Loucy (cell line): ENCODE measurements around the gene CRYBB3.

Experiments used
- H2AFZ ChIP-seq: fragments of 200-600 bp; sonication (generic); 2 replicates; pipeline ENCODE4 v1.6.0; 2016; ENCODE audit warnings: antibody characterized with exemption, mild to moderate bottlenecking, low read length, moderate library complexity
- H3F3A ChIP-seq: fragments of 200-600 bp; 2 replicates; pipeline ENCODE4 v1.6.0; 2016; ENCODE audit warnings: antibody characterized with exemption, low read depth, mild to moderate bottlenecking
- H3K27me3 ChIP-seq: fragments of 200-600 bp; sonication (generic); 2 replicates; pipeline ENCODE4 v1.6.1; 2014; ENCODE audit warnings: low read length, mild to moderate bottlenecking; ENCODE audit not compliant: insufficient read depth, poor library complexity, severe bottlenecking
- H3K36me3 ChIP-seq: fragments of 200-600 bp; sonication (generic); 2 replicates; pipeline ENCODE4 v1.6.1; 2016; ENCODE audit warnings: low read length; ENCODE audit not compliant: insufficient read depth
- H3K4me1 ChIP-seq: fragments of 200-600 bp; sonication (generic); 2 replicates; pipeline ENCODE4 v1.5.1; 2014; ENCODE audit warnings: low read length, mild to moderate bottlenecking; ENCODE audit not compliant: insufficient read depth, poor library complexity, severe bottlenecking
- H3K4me2 ChIP-seq: fragments of 200-600 bp; sonication (generic); 2 replicates; pipeline ENCODE4 v1.6.0; 2014; ENCODE audit warnings: antibody characterized with exemption, low read length, low read depth, mild to moderate bottlenecking; ENCODE audit not compliant: poor library complexity, severe bottlenecking
- H3K4me3 ChIP-seq: fragments of 200-600 bp; sonication (generic); 2 replicates; pipeline ENCODE4 v1.5.1; 2014; ENCODE audit warnings: low read length, mild to moderate bottlenecking, mixed read lengths; ENCODE audit not compliant: poor library complexity, severe bottlenecking
- H3K79me2 ChIP-seq: fragments of 200-600 bp; sonication (generic); 2 replicates; pipeline ENCODE4 v1.6.1; 2014; ENCODE audit warnings: low read length; ENCODE audit not compliant: insufficient read depth
- H3K9ac ChIP-seq: fragments of 200-600 bp; sonication (generic); 2 replicates; pipeline ENCODE4 v1.6.0; 2014; ENCODE audit warnings: mild to moderate bottlenecking, low read depth, low read length, moderate library complexity; ENCODE audit not compliant: poor library complexity, severe bottlenecking
- H3K9me2 ChIP-seq: fragments of 200-600 bp; sonication (generic); replicated peaks from 2 replicates; pipeline ENCODE4 v1.6.1; 2016; ENCODE audit warnings: low read depth, low read length, mixed read lengths
- H3K9me3 ChIP-seq: fragments of 200-600 bp; sonication (generic); 2 replicates; pipeline ENCODE4 v1.6.1; 2014; ENCODE audit warnings: mild to moderate bottlenecking, antibody characterized with exemption, low read length, low read depth; ENCODE audit not compliant: insufficient read depth
- H4K20me1 ChIP-seq: fragments of 200-600 bp; sonication (generic); 2 replicates; pipeline ENCODE4 v1.6.0; 2014; ENCODE audit warnings: antibody characterized with exemption, low read length, mild to moderate bottlenecking; ENCODE audit not compliant: insufficient read depth, poor library complexity, severe bottlenecking
- EZH2phosphoT487 ChIP-seq: fragments of 200-600 bp; IDR thresholded peaks from 2 replicates; pipeline ENCODE4 v1.6.1; 2018; ENCODE audit warnings: antibody characterized with exemption, mild to moderate bottlenecking, moderate library complexity, borderline replicate concordance
- TF ChIP-seq, protein P1 (sequence below): fragments of 200-600 bp; sonication (generic); conservative IDR thresholded peaks from 2 replicates; pipeline ENCODE4 v1.5.1; 2014; ENCODE audit warnings: mild to moderate bottlenecking, antibody characterized with exemption, low read length

Gene CRYBB3

DNA sequence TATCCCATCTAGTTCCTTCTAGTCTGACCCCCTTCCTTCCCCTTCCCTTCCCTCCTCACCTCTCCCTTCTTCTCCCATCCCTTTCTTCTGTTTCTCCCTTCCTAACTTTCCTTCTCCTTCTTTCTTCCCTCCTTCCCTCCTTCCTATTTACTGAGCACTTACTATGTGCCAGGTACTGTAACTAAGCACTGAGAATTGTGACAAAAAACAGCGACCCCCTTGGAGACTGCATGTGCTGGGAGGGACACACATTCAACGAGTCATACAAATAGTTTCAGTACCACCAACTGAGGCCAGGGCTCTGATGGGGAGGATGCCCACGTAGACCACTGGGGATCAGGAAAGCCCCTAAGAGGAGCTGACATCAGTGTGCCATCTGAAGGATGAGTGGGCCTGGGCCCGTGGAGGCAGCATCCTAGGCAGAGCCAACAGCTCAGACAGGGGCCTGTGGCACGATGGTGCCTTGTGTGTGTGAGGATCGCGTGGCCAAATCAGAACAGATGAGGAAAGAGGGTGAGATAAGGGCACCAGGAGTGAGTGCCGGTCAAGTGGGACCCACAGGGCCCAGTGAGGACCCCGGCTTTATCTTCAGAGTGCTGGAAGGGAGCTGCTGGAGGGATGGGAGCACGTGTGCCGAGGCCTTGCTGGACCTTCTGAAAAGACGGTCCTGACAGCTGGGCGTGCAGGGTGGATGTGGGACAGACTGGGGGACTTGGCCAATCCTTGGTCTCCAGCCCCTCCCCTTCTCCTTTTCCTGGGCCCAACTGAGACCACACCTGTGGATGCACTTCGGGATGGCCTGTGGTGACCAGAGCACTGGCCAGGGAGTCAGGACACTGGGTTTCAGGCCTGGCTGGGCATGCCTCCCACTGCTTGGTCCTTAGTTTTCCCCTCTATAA lies 38.4 kb upstream of the CRYBB3 start:
- Histone ChIP-seq H3K9ac (no peak overlapping the region), H3K36me3 (no peaks in the 10 kb centered on the region), H3K79me2 (no peaks in the 10 kb centered on the region), H3K4me1 (no peaks in the 10 kb centered on the region), H3K9me3 (no peaks in the 10 kb centered on the region), H3K4me2 (no peak overlapping the region), H3F3A (no peaks in the 10 kb centered on the region), H3K4me3 (no peak overlapping the region), H3K27me3 (no peaks in the 10 kb centered on the region), H3K9me2 (no peaks in the 10 kb centered on the region), H4K20me1 (no peaks in the 10 kb centered on the region), H2AFZ (no peak overlapping the region)
- no peak for TF ChIP-seq EZH2phosphoT487
- TF ChIP-seq, protein P1, sequence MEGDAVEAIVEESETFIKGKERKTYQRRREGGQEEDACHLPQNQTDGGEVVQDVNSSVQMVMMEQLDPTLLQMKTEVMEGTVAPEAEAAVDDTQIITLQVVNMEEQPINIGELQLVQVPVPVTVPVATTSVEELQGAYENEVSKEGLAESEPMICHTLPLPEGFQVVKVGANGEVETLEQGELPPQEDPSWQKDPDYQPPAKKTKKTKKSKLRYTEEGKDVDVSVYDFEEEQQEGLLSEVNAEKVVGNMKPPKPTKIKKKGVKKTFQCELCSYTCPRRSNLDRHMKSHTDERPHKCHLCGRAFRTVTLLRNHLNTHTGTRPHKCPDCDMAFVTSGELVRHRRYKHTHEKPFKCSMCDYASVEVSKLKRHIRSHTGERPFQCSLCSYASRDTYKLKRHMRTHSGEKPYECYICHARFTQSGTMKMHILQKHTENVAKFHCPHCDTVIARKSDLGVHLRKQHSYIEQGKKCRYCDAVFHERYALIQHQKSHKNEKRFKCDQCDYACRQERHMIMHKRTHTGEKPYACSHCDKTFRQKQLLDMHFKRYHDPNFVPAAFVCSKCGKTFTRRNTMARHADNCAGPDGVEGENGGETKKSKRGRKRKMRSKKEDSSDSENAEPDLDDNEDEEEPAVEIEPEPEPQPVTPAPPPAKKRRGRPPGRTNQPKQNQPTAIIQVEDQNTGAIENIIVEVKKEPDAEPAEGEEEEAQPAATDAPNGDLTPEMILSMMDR = no peak

DNA sequence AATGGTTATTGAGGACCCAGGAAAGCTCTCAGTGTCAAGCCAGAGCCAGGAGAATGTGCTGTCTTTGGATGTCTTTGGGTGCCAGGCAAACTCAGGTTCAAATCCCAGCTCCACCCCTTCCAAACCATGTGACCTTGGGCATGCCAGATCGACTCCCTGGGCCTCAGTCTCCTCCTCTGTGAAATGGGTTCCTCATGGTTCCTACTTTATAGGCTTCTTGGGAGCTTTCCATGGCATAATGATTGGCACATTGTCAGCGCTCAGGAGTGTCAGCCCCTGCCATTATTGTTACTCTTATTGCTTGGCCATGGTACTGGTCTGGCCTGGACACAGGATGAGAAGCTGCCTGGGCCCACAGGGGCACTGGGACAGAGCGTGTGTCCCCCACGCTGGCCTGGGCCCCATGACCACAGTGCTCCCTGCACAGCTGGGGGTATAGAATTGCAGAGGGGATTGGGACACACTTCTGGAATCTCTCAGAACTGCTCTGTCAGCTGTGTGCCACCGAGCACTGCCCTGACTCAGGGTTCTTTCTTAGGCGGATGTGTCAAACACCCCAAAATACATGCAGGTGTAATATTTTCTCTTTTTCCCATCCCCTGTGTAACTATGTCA lies 37.6 kb upstream of the CRYBB3 start:
- Histone ChIP-seq H3K4me1 (no peaks in the 10 kb centered on the region), H3K9ac (no peak overlapping the region), H3K36me3 (no peaks in the 10 kb centered on the region), H4K20me1 (no peaks in the 10 kb centered on the region), H3K79me2 (no peaks in the 10 kb centered on the region), H3K9me3 (no peaks in the 10 kb centered on the region), H2AFZ (no peak overlapping the region), H3K27me3 (no peaks in the 10 kb centered on the region), H3K4me3 (no peak overlapping the region), H3K9me2 (no peaks in the 10 kb centered on the region), H3F3A (no peaks in the 10 kb centered on the region), H3K4me2 (no peak overlapping the region)
- TF ChIP-seq, protein P1 = no peak
- no peak for TF ChIP-seq EZH2phosphoT487

GRCh38 chr22:25162561-25162960 lies 37.1 kb upstream of the CRYBB3 start:
- H3K9ac ChIP-seq = no peak overlapping the region
- no peaks in the 10 kb centered on the region for H4K20me1 ChIP-seq
- H3F3A ChIP-seq = no peaks in the 10 kb centered on the region
- H3K79me2 ChIP-seq = no peaks in the 10 kb centered on the region
- no peaks in the 10 kb centered on the region for H3K9me3 ChIP-seq
- TF ChIP-seq, protein P1 = no peak
- no peak for TF ChIP-seq EZH2phosphoT487
- no peaks in the 10 kb centered on the region for H3K4me1 ChIP-seq
- H3K36me3 ChIP-seq = no peaks in the 10 kb centered on the region
- H2AFZ ChIP-seq = no peak overlapping the region
- H3K4me3 ChIP-seq = no peak overlapping the region
- no peaks in the 10 kb centered on the region for H3K27me3 ChIP-seq
- H3K9me2 ChIP-seq = no peaks in the 10 kb centered on the region
- no peak overlapping the region for H3K4me2 ChIP-seq
